ENCODE measurements around the gene CFAP20DC.

Gene CFAP20DC

GRCh38 chr3:58799271-58799670 is 250.6 kb downstream of the CFAP20DC start:
- TF ChIP-seq CTCF (IDR thresholded peaks at IDR 0.05; ENCODE audit: borderline replicate concordance, control extremely low read depth, extremely low read depth, insufficient read depth, missing control alignments): no peak
- DNase-seq (ENCODE audit: low spot score): no peak
- in situ Hi-C loops (cut with MboI; ENCODE audit: low sequenced_read_pairs, unreplicated experiment): no loop called here

DNA sequence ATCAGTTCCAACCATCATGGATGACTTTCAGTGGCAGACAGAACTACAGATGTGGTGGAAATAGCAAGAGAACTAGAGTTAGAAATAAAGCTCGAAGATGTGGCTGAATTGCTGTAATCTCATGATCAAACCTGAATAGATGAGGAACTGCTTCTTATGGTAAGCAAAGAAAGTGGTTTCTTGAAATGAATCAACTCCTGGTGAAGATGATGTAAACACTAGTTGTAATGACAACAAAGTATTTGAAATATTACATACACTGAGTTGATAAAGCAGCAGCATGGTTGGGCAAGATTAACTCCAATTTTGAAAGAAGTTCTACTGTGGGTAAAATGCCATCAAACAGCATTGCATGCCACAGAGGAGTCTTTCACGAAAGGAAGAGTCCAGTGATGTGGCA is 251.5 kb downstream of the CFAP20DC start:
- no peak for DNase-seq (ENCODE audit: low spot score)
- TF ChIP-seq CTCF (IDR thresholded peaks at IDR 0.05; ENCODE audit: borderline replicate concordance, control extremely low read depth, extremely low read depth, insufficient read depth, missing control alignments): no peak
- in situ Hi-C loops (cut with MboI; ENCODE audit: low sequenced_read_pairs, unreplicated experiment): no loop called here

DNA sequence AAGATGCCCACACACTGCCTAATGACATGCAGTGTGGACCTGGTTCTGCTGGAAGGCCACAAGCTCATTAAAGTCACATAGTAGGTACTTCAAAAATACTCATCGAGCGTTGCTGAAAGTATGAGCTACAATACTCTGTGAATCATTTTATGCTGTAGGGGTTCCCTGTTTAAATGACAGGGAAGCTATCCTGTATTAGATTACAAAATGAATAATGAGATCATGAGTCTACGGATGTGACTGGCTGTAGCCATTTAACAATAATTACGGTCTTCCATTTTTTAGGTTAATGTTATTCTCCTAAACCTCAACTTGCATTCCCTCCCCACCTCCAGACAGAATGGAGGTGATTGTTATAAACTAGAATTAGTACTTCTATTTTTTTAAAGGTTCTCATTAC is 255.1 kb downstream of the CFAP20DC start:
- TF ChIP-seq CTCF (IDR thresholded peaks at IDR 0.05; ENCODE audit: borderline replicate concordance, control extremely low read depth, extremely low read depth, insufficient read depth, missing control alignments): no peak
- in situ Hi-C loops (cut with MboI; ENCODE audit: low sequenced_read_pairs, unreplicated experiment): no loop called here
- DNase-seq (ENCODE audit: low spot score): no peak

DNA sequence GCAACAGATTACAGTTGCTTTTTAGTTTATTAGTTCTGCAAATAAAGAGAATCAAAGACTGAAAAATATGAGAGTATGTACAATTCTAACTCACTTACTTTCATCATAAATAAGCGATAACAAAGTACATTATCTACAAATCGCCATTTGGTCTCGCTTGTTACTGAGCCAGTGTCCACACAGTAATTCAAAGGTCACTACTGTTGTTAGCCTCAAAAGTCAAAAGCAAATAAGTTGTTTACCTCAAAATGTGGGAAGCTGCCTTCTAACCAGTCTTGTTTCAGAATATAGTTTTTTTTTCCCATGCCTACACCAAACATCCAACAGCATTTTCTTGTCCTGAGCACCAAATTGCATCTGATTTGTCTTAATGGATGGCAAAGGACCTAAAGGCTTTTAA is 255.9 kb downstream of the CFAP20DC start:
- no peak for DNase-seq (ENCODE audit: low spot score)
- TF ChIP-seq CTCF (IDR thresholded peaks at IDR 0.05; ENCODE audit: borderline replicate concordance, control extremely low read depth, extremely low read depth, insufficient read depth, missing control alignments): no peak
- in situ Hi-C loops (cut with MboI; ENCODE audit: low sequenced_read_pairs, unreplicated experiment): no loop called here

DNA sequence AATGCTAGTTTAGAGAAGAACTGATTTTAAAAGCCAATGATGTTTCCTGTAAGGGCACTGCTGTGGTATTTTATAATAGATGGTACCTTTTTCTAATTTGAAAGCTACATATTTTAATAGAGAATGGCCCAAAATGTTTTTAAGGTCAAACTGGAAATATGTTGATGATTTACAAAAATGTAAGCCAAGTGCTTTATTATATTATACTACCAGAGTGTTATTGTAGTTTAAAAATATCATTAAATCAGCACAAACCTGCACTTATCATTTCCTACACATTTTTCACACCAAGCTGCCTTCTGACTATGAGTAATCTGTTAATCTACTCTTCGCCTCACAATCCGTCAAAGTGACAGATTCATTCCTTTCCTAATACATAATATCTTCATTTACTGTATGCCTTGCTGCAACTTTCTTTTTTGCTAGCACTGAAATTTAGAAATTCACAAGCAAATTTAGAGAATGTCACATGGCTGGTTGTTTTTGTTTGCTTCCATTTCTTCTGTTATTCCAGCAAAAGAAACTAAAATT is 256.8 kb downstream of the CFAP20DC start:
- no peak for TF ChIP-seq CTCF (IDR thresholded peaks at IDR 0.05; ENCODE audit: borderline replicate concordance, control extremely low read depth, extremely low read depth, insufficient read depth, missing control alignments)
- in situ Hi-C loops (cut with MboI; ENCODE audit: low sequenced_read_pairs, unreplicated experiment): no loop called here
- no peak for DNase-seq (ENCODE audit: low spot score)

- DNase-seq (ENCODE audit: low spot score): no peak
- no peak for TF ChIP-seq CTCF (IDR thresholded peaks at IDR 0.05; ENCODE audit: borderline replicate concordance, control extremely low read depth, extremely low read depth, insufficient read depth, missing control alignments)
- in situ Hi-C loops (cut with MboI; ENCODE audit: low sequenced_read_pairs, unreplicated experiment): no loop called here
These were observed 260.4 kb downstream of the CFAP20DC start for GRCh38 chr3:58789385-58789784.

GRCh38 chr3:58784888-58785287 is 264.9 kb downstream of the CFAP20DC start:
- no peak for TF ChIP-seq CTCF (IDR thresholded peaks at IDR 0.05; ENCODE audit: borderline replicate concordance, control extremely low read depth, extremely low read depth, insufficient read depth, missing control alignments)
- DNase-seq (ENCODE audit: low spot score): no peak
- in situ Hi-C loops (cut with MboI; ENCODE audit: low sequenced_read_pairs, unreplicated experiment): no loop called here

Data from GM13976 (cell line).